Epithelial cell of proximal tubule (primary cell): Measurements from ENCODE around the gene HACD2. TPM values are rescaled to one million over a fixed set of nuclear protein-coding genes. Genes with fewer than 3 reads are reported as not detected.

Source experiments
- DNase-seq: peaks from one replicate; pipeline ENCODE4 v3.0.0-alpha.2; 2011; ENCODE audit warnings: low read depth
- H3K4me3 ChIP-seq: 2 replicates; pipeline ENCODE4 v1.5.1; 2011; ENCODE audit warnings: low read depth, mild to moderate bottlenecking, low read length
- total RNA-seq: library from RNA; depleted of rRNA; stranded (reverse); fragments of >200 nt; gene quantifications from 2 replicates; pipeline ENCODE4 v1.2.3, GENCODE V29; 2015
- TF ChIP-seq, protein P1 (sequence below): conservative IDR thresholded peaks from 2 replicates; pipeline ENCODE4 v1.5.1; 2012; ENCODE audit warnings: low read depth, mild to moderate bottlenecking, low read length

Gene HACD2
- total RNA-seq, 1 donor from 2014 or later, result 22.8 TPM

DNA sequence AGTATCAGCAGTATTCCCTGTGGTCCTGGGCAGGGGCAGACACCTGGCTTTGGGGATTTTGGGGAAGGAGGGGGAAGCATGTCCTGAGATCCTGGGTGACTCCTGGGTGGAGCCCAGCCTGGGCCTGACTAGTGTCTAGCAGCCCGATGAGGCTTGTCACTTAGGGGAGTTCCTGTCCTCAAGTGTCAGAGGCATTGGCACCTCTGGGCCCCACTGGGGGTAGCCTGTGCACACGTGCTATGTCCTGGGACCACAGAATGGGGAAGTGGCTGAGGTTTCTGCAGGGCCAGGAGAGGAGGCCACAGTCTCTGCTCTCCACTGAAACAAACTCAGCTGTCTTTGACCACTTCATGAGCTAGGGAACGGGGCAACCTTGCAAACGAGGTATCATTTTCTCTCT lies 104.4 kb downstream of the HACD2 start:
- TF ChIP-seq, protein P1, sequence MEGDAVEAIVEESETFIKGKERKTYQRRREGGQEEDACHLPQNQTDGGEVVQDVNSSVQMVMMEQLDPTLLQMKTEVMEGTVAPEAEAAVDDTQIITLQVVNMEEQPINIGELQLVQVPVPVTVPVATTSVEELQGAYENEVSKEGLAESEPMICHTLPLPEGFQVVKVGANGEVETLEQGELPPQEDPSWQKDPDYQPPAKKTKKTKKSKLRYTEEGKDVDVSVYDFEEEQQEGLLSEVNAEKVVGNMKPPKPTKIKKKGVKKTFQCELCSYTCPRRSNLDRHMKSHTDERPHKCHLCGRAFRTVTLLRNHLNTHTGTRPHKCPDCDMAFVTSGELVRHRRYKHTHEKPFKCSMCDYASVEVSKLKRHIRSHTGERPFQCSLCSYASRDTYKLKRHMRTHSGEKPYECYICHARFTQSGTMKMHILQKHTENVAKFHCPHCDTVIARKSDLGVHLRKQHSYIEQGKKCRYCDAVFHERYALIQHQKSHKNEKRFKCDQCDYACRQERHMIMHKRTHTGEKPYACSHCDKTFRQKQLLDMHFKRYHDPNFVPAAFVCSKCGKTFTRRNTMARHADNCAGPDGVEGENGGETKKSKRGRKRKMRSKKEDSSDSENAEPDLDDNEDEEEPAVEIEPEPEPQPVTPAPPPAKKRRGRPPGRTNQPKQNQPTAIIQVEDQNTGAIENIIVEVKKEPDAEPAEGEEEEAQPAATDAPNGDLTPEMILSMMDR, result no peak
- no peak for DNase-seq

DNA sequence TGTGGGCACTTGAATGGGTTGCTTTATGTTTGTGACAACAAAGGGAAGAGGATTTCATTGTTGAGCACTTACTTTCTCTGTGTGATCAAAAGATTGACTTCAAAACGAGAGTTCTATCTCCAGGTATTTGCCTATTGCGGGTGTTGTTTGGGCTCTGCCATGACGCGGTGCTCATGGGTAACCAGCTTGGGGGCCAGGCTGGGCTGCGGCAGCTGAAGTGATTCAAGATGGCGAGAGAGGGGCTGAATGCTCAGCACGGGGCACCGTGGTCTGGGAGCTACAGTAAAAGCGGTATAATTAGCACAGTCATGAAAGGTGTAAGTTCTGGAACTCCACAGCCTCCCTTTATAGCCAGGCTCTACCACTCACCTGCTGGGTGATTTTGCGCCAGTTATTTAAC lies 105.0 kb downstream of the HACD2 start:
- DNase-seq, result no peak
- TF ChIP-seq, protein P1, result no peak
- no peak overlapping the region for H3K4me3 ChIP-seq

More for the DNA sequence above, 104.4 kb downstream of the HACD2 start:
- no peak overlapping the region for H3K4me3 ChIP-seq

DNA sequence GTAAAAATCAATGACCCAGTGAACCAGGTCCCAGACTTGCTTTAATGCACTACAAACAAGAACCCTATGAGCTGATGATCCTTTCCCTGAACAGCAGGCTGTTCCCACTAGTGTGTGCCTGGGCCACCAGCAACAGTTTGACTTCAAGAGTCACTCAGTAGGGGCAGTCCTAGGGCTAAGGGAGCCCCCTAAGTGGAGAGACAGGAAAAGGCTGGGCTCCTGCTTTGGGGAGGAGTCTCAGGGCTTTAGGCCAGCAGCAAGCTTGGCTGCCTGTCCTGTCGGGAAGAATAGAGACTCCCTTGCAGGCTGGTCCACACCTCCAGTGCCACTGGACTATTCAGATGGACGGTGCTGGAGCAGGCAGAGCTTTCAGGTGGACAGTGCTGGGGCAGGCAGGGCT lies 106.5 kb downstream of the HACD2 start:
- no peak for DNase-seq
- no peak overlapping the region for H3K4me3 ChIP-seq
- TF ChIP-seq, protein P1, result no peak

DNA sequence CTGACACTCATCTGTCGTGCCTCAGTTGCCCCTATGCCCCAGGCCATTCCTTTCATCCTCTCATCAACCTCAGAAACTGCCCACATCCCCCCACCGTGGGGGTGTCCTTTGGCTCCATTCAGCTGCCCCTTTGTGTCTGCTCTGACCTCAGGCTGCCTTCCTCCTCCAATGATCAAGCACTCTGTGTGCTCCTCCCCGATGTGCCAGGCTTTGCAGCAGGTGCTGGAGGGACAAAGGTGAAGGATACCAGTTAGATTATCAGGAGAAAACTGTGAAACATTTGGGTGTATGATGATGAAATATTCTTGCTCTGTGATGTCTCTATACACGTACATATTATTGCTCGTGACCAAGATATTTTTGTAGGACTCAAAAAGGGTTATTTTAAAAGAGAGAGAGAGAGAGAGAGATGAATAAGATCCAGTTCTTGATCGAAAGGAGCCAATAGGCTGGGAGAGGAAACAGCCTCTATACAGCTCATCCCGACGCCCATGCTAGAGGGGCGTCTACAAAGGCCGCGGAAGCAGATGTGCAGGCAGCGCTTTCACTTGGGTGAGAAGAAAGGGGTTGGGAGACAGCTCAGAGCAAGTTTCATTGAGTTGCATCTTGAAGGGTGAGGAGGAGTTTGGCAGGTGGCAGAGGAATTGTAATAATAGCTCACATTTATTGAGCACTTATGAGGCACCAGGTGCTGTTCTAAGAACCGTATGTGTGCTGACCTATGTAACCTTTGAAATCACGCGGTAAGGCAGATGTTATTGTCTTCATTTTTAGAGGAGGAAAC lies 107.7 kb downstream of the HACD2 start:
- no peak for DNase-seq
- H3K4me3 ChIP-seq, result no peak overlapping the region
- TF ChIP-seq, protein P1, result no peak

GRCh38 chr3:123475786-123476185 lies 109.1 kb downstream of the HACD2 start:
- H3K4me3 ChIP-seq, result no peak overlapping the region
- TF ChIP-seq, protein P1, result no peak
- DNase-seq, result no peak

DNA sequence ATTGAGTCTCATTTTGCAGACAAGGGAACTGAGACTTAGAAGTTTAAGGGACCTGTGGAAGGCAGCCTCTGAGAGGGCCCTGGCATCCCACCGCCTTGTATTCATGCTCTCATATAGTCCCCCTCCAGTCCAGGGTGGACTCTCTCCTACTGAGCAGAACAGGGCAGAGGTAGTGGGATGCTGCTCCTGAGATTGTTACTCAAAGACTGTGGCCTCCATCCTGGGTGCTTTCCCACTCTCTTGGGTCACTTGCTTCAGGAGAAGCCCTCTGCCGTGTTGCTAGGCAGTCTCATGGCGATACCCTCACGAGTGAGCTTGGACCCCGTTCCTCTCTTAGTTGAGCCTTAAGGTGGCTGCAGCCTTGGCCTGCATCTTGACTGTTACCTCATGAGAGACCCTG lies 113.7 kb downstream of the HACD2 start:
- TF ChIP-seq, protein P1, result no peak
- no peak for DNase-seq
- H3K4me3 ChIP-seq, result no peak overlapping the region
